ENCODE results near the gene PSME1. TPM values are rescaled to one million over a fixed set of nuclear protein-coding genes. Genes with fewer than 3 reads are reported as not detected.
A peak's percentile ranks its signal among the peaks of the same experiment; 100 is the strongest.

The PSME1 gene
- total and polyA plus RNA-seq, 2 of the 13 experiments (the other 11 are each of a cell fraction or from before 2014, with no cell fraction given): 159 to 608 TPM

DNA sequence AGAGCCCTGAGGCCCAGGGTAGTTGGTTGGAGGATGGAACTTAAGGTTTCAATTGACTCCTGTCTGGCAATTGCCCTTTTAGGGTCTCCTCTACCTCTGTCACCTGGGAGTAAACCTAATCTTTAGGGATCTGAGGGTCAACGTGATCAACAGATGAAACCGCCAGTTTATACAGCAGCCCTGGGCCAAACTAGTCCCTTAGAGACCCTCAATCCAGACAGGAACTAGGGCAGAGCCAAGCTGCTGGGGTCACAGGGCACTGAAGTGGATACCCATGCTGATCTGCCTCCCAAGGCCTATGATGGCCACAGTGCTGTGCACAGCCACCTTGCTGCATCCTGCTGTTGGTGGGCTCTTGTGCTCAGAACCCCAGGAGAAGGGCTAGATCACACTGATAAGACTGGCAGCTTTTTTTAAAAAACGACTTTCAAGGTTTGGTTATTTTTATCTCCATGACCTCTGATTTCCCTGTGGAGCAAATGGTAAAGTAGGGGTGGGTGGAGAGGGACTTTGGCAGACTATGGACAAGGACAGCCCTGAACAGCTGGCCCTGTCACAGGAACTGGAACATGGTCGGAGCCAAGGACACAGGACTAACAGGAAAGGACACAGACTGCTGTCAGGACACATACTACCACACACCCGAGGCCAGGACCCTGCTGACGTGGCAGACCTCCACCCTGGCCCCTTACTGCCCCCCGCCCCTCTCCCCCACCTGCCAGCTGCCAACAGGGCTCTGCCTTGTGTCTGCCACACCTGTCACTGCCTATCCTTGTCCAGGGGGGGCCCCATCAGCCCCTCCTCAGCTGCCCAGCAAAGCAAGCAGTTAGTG, 5.1 kb upstream of the PSME1 start (continued):
- TF ChIP-seq, protein P1, sequence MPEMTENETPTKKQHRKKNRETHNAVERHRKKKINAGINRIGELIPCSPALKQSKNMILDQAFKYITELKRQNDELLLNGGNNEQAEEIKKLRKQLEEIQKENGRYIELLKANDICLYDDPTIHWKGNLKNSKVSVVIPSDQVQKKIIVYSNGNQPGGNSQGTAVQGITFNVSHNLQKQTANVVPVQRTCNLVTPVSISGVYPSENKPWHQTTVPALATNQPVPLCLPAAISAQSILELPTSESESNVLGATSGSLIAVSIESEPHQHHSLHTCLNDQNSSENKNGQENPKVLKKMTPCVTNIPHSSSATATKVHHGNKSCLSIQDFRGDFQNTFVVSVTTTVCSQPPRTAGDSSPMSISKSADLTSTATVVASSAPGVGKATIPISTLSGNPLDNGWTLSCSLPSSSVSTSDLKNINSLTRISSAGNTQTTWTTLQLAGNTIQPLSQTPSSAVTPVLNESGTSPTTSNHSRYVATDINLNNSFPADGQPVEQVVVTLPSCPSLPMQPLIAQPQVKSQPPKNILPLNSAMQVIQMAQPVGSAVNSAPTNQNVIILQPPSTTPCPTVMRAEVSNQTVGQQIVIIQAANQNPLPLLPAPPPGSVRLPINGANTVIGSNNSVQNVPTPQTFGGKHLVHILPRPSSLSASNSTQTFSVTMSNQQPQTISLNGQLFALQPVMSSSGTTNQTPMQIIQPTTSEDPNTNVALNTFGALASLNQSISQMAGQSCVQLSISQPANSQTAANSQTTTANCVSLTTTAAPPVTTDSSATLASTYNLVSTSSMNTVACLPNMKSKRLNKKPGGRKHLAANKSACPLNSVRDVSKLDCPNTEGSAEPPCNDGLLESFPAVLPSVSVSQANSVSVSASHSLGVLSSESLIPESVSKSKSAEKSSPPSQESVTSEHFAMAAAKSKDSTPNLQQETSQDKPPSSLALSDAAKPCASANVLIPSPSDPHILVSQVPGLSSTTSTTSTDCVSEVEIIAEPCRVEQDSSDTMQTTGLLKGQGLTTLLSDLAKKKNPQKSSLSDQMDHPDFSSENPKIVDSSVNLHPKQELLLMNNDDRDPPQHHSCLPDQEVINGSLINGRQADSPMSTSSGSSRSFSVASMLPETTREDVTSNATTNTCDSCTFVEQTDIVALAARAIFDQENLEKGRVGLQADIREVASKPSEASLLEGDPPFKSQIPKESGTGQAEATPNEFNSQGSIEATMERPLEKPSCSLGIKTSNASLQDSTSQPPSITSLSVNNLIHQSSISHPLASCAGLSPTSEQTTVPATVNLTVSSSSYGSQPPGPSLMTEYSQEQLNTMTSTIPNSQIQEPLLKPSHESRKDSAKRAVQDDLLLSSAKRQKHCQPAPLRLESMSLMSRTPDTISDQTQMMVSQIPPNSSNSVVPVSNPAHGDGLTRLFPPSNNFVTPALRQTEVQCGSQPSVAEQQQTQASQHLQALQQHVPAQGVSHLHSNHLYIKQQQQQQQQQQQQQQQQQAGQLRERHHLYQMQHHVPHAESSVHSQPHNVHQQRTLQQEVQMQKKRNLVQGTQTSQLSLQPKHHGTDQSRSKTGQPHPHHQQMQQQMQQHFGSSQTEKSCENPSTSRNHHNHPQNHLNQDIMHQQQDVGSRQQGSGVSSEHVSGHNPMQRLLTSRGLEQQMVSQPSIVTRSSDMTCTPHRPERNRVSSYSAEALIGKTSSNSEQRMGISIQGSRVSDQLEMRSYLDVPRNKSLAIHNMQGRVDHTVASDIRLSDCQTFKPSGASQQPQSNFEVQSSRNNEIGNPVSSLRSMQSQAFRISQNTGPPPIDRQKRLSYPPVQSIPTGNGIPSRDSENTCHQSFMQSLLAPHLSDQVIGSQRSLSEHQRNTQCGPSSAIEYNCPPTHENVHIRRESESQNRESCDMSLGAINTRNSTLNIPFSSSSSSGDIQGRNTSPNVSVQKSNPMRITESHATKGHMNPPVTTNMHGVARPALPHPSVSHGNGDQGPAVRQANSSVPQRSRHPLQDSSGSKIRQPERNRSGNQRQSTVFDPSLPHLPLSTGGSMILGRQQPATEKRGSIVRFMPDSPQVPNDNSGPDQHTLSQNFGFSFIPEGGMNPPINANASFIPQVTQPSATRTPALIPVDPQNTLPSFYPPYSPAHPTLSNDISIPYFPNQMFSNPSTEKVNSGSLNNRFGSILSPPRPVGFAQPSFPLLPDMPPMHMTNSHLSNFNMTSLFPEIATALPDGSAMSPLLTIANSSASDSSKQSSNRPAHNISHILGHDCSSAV (CRISPR knock-in tag; IDR thresholded peaks at IDR 0.05; ENCODE audit: borderline replicate concordance): no peak
- TF ChIP-seq DMAP1 (CRISPR knock-in tag; IDR thresholded peaks at IDR 0.05) (no peak), ZNF776 (CRISPR knock-in tag; IDR thresholded peaks at IDR 0.05) (peak; percentile 66; the same call in 1 of the 2 replicates), MTA1 (CRISPR knock-in tag; IDR thresholded peaks at IDR 0.05; ENCODE audit: borderline replicate concordance) (peak; percentile 59; the same call in 1 of the 2 replicates), GATAD2A (CRISPR knock-in tag; IDR thresholded peaks at IDR 0.05) (peak; percentile 54; the same call in 1 of the 2 replicates), FOSL2 (CRISPR knock-in tag; IDR thresholded peaks at IDR 0.05) (0 out of 2 replicates have a peak, but pooled peaks have one; percentile 28), POLR2AphosphoS5 (IDR thresholded peaks at IDR 0.05; ENCODE audit: low read depth, low read length) (no peak), ZNF614 (CRISPR knock-in tag; IDR thresholded peaks at IDR 0.05; ENCODE audit: borderline replicate concordance) (peak; percentile 72; the same call in 1 of the 2 replicates), ELF3 (CRISPR knock-in tag; IDR thresholded peaks at IDR 0.05) (peak; percentile 71; the same call in 1 of the 2 replicates), ZNF138 (CRISPR knock-in tag; IDR thresholded peaks at IDR 0.05; ENCODE audit: low read depth) (peak; percentile 57; the same call in 1 of the 2 replicates), MED1 (CRISPR knock-in tag; IDR thresholded peaks at IDR 0.05) (peak; percentile 85), ZFX (CRISPR knock-in tag; IDR thresholded peaks at IDR 0.05; ENCODE audit: low read depth) (peak; percentile 67; the same call in 1 of the 2 replicates)
- TF ChIP-seq, protein P2, sequence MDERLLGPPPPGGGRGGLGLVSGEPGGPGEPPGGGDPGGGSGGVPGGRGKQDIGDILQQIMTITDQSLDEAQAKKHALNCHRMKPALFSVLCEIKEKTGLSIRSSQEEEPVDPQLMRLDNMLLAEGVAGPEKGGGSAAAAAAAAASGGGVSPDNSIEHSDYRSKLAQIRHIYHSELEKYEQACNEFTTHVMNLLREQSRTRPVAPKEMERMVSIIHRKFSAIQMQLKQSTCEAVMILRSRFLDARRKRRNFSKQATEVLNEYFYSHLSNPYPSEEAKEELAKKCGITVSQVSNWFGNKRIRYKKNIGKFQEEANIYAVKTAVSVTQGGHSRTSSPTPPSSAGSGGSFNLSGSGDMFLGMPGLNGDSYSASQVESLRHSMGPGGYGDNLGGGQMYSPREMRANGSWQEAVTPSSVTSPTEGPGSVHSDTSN (CRISPR knock-in tag; IDR thresholded peaks at IDR 0.05): 0 out of 2 replicates have a peak, but pooled peaks have one; percentile 3
- TF ChIP-seq, protein P3, sequence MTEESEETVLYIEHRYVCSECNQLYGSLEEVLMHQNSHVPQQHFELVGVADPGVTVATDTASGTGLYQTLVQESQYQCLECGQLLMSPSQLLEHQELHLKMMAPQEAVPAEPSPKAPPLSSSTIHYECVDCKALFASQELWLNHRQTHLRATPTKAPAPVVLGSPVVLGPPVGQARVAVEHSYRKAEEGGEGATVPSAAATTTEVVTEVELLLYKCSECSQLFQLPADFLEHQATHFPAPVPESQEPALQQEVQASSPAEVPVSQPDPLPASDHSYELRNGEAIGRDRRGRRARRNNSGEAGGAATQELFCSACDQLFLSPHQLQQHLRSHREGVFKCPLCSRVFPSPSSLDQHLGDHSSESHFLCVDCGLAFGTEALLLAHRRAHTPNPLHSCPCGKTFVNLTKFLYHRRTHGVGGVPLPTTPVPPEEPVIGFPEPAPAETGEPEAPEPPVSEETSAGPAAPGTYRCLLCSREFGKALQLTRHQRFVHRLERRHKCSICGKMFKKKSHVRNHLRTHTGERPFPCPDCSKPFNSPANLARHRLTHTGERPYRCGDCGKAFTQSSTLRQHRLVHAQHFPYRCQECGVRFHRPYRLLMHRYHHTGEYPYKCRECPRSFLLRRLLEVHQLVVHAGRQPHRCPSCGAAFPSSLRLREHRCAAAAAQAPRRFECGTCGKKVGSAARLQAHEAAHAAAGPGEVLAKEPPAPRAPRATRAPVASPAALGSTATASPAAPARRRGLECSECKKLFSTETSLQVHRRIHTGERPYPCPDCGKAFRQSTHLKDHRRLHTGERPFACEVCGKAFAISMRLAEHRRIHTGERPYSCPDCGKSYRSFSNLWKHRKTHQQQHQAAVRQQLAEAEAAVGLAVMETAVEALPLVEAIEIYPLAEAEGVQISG (CRISPR knock-in tag; IDR thresholded peaks at IDR 0.05): no peak; the same call in 1 of the 2 replicates
- TF ChIP-seq, protein P4, sequence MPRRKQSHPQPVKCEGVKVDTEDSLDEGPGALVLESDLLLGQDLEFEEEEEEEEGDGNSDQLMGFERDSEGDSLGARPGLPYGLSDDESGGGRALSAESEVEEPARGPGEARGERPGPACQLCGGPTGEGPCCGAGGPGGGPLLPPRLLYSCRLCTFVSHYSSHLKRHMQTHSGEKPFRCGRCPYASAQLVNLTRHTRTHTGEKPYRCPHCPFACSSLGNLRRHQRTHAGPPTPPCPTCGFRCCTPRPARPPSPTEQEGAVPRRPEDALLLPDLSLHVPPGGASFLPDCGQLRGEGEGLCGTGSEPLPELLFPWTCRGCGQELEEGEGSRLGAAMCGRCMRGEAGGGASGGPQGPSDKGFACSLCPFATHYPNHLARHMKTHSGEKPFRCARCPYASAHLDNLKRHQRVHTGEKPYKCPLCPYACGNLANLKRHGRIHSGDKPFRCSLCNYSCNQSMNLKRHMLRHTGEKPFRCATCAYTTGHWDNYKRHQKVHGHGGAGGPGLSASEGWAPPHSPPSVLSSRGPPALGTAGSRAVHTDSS (CRISPR knock-in tag; conservative IDR thresholded peaks at IDR 0.05): no peak

Data from HepG2 (cell line).